ENCODE results near the gene NEO1. TPM values are rescaled to one million over a fixed set of nuclear protein-coding genes. Genes with fewer than 3 reads are reported as not detected.
"Not testable (repeated sequence)": the region's sequence is repeated elsewhere in the genome, so short reads cannot be mapped to it uniquely, and the experiment has no call there.

NEO1 gene
- total and polyA plus RNA-seq, 11 donors: 4.4 to 31.5 (median 11.9) TPM

DNA sequence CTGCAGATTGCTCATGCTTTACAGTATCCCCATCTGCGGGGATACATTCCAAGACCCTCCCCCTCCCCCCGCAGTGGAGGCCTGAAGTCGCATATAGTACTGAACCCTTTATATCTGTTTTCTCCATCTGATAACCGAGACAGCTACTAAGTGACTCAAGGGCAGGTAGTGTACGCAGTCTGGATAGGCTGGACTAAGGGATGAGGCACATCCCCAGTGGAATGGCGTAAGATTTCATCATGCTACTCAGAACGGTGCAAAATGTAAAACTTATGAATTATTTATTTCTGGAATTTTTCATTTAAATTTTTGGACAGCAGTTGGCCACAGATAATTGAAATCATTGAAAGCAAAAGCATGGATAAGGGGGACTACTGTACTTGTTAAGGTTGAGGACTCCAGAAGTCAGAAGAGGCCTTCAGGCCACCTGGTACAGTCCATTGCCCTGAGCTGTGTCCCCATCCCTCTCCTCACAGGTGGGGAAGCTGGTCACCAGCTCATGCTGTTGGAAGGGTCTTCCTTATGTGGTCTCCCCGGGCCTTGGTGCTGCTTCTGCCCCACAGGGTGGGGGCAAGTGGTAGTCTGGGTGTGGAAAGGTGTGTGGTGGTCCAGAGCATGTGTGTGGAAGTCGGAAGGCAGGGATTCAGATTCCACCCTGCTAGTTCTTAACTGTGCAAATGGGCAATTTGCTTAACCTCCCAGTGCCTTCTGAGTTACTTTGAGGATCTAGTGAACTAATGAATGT, 244.5 kb downstream of the NEO1 start:
- H3K4me1 ChIP-seq: peaks cover 0 to 10% (median 0%) of the 10 kb centered on the region in 12 donors
- peaks cover 0 to 54% (median 30%) of the 10 kb centered on the region in 9 donors for H3K36me3 ChIP-seq
- 86 to 94% (median 89%) methylated on average over 9 of the region's 9 CpGs for WGBS, 4 donors
- no peak overlapping the region for H3K4me3 ChIP-seq
- H3K27me3 ChIP-seq: no peaks in the 10 kb centered on the region
- TF ChIP-seq, protein P1, sequence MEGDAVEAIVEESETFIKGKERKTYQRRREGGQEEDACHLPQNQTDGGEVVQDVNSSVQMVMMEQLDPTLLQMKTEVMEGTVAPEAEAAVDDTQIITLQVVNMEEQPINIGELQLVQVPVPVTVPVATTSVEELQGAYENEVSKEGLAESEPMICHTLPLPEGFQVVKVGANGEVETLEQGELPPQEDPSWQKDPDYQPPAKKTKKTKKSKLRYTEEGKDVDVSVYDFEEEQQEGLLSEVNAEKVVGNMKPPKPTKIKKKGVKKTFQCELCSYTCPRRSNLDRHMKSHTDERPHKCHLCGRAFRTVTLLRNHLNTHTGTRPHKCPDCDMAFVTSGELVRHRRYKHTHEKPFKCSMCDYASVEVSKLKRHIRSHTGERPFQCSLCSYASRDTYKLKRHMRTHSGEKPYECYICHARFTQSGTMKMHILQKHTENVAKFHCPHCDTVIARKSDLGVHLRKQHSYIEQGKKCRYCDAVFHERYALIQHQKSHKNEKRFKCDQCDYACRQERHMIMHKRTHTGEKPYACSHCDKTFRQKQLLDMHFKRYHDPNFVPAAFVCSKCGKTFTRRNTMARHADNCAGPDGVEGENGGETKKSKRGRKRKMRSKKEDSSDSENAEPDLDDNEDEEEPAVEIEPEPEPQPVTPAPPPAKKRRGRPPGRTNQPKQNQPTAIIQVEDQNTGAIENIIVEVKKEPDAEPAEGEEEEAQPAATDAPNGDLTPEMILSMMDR (IDR thresholded peaks at IDR 0.05): no peak
- TF ChIP-seq POLR2A (IDR thresholded peaks at IDR 0.05): no peak
- H3K9me3 ChIP-seq: no peaks in the 10 kb centered on the region
- ATAC-seq (no peak), DNase-seq (no peak)
- intact Hi-C loops (cut with DNase I): no loop called here
- H3K27ac ChIP-seq: no peak overlapping the region

DNA sequence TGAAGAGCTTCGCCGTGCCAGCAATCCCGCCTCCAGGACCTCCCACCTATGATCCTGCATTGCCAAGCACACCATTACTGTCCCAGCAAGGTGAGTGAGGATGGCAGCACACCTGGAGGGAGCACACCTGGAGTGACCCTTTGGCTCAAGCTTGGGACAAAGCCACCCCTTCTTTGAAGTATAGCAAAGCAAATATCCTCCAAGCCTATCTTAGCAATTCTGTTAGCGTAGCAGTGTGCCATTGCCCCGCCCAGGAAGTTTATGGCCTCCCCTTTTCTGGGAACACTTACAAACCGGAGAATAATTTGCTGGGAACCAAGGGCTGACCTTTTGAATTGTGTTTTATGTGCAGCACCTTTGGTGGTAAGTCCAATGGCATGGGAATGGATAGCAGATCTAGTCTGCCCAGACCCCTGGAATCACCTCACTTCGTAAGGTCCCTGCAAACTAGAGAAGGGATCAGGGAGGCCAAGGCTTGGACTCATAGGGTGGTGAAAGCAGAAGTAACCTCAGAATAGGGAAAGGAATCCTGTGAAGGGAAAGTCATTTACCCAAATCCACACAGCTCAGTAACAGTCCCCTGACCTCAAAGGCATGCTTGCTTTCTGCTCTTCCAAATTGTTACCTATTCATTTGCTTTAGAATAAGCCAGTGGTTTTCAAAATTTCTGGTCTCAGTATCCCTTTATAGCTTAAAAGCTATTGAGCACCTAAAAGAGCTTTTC, 246.4 kb downstream of the NEO1 start:
- no peaks in the 10 kb centered on the region for H3K9me3 ChIP-seq
- H3K36me3 ChIP-seq: peaks cover 0 to 66% (median 40%) of the 10 kb centered on the region in 9 donors
- no peak for TF ChIP-seq POLR2A (IDR thresholded peaks at IDR 0.05)
- TF ChIP-seq, protein P1 (IDR thresholded peaks at IDR 0.05): no peak
- no peak overlapping the region for H3K27ac ChIP-seq
- ATAC-seq: no peak
- DNase-seq: no peak
- intact Hi-C loops (cut with DNase I): no loop called here
- peaks cover 0 to 22% (median 0%) of the 10 kb centered on the region in 12 donors for H3K4me1 ChIP-seq
- H3K4me3 ChIP-seq: no peak overlapping the region
- WGBS, 4 donors: 85 to 99% (median 90%) methylated on average over 7 of the region's 7 CpGs
- H3K27me3 ChIP-seq: no peaks in the 10 kb centered on the region

DNA sequence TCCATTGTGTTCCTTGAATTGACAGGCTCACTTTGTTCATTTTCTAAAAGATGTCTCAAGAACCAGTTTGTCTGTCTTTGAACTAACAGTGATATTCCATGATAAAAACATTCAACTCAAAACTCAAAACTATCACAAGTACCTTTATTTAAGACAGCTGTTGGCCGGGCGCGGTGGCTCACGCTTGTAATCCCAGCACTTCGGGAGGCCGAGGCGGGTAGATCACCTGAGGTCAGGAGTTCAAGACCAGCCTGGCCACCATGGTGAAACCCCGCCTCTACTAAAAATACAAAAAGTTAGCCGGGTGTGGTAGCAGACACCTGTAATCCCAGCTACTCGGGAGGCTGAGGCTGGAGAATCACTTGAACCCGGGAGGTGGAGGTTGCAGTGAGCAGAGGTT, 248.0 kb downstream of the NEO1 start:
- H3K4me3 ChIP-seq, ATAC-seq, H3K9me3 ChIP-seq, DNase-seq, H3K27me3 ChIP-seq, H3K27ac ChIP-seq: not testable (repeated sequence)
- intact Hi-C loops (cut with DNase I): loop anchor here in 6 of 10 donors (5.0 to 10.0 kb wide), 6 partner anchors 245 to 405 kb away; partner anchors contain the start of gene NPTN (in 2 of the 6)
- WGBS, 4 donors: 91 to 96% (median 93%) methylated on average over 11 of the region's 11 CpGs
- peaks cover 0 to 29% (median 0%) of the 10 kb centered on the region in 12 donors for H3K4me1 ChIP-seq
- H3K36me3 ChIP-seq: peaks cover 0 to 67% (median 40%) of the 10 kb centered on the region in 9 donors

DNA sequence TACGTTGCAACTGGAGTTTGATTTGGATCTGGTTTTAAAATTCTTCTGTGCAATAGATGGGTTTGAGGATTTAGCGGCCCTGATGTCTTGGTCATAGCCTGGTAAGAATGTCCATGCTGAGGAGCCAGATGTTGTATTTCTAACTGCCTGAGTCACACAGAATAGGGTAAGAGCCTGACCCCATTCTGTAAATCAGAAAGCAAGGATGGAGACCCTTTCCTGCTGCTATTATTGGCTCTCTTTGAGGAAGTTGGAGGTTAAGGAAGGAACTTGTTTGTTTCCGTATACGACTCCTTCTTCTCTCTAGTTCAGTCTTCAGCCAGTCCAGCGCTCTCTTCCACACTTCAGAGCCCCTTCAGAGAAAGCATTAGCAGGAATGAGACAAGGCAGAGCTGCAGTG, 251.4 kb downstream of the NEO1 start:
- Histone ChIP-seq H3K27ac (no peak overlapping the region), H3K36me3 (peaks cover 0 to 53% (median 32%) of the 10 kb centered on the region in 9 donors), H3K4me1 (peaks cover 0 to 21% (median 0%) of the 10 kb centered on the region in 12 donors), H3K27me3 (no peaks in the 10 kb centered on the region), H3K9me3 (no peaks in the 10 kb centered on the region), H3K4me3 (no peak overlapping the region)
- DNase-seq (no peak), ATAC-seq (no peak)
- WGBS, 4 donors: 61 to 77% (median 69%) methylated on average over 5 of the region's 5 CpGs
- intact Hi-C loops (cut with DNase I): loop anchor here in 6 of 10 donors (5.0 to 10.0 kb wide), 6 partner anchors 241 to 401 kb away; partner anchors contain the start of gene NPTN (in 2 of the 6)
- TF ChIP-seq, protein P1 (IDR thresholded peaks at IDR 0.05): no peak
- TF ChIP-seq POLR2A (IDR thresholded peaks at IDR 0.05): no peak
